ENCODE results near the gene CACNA1S. TPM values are rescaled to one million over a fixed set of nuclear protein-coding genes. Genes with fewer than 3 reads are reported as not detected.

CACNA1S gene
- total RNA-seq, 1 donor from 2014 or later = 0.11 TPM

- Histone ChIP-seq H3F3A (ENCODE audit: low read depth) (peaks cover 11% of the 10 kb centered on the region), H3K4me2 (no peak overlapping the region), H3K9me3 (ENCODE audit: low read depth) (no peaks in the 10 kb centered on the region), H4K20me1 (ENCODE audit: low read depth) (peaks cover 4% of the 10 kb centered on the region), H3K27ac (no peak overlapping the region), H3K4me1 (peaks cover 22% of the 10 kb centered on the region), H3K4me3 (no peak overlapping the region), H3K79me2 (ENCODE audit: low read depth) (no peaks in the 10 kb centered on the region), H3K27me3 (peaks cover 9% of the 10 kb centered on the region), H2AFZ (replicated peaks) (no peak overlapping the region), H3K36me3 (no peaks in the 10 kb centered on the region), H3K9ac (no peak overlapping the region)
- H3K27ac Mint-ChIP-seq = no peak overlapping the region
- TF ChIP-seq EZH2 (IDR thresholded peaks at IDR 0.05) = no peak
- no peak for TF ChIP-seq CTCF (IDR thresholded peaks at IDR 0.05)
- TF ChIP-seq EZH2phosphoT487 (IDR thresholded peaks at IDR 0.05) = no peak
- no peaks in the 10 kb centered on the region for H3K36me3 Mint-ChIP-seq
- H3K9me3 Mint-ChIP-seq = no peaks in the 10 kb centered on the region
- H3K4me3 Mint-ChIP-seq = no peak overlapping the region
- DNase-seq (ENCODE audit: low spot score) = no peak
- H3K4me1 Mint-ChIP-seq = peaks cover 42% of the 10 kb centered on the region
- H3K27me3 Mint-ChIP-seq (ENCODE audit: insufficient read depth, low read depth) = peaks cover 17% of the 10 kb centered on the region
Measured at GRCh38 chr1:201026836-201027235, 85.4 kb downstream of the CACNA1S start.

GRCh38 chr1:201026234-201026633 lies 86.0 kb downstream of the CACNA1S start:
- H3K9me3 ChIP-seq (ENCODE audit: low read depth) = no peaks in the 10 kb centered on the region
- peaks cover 10% of the 10 kb centered on the region for H4K20me1 ChIP-seq (ENCODE audit: low read depth)
- Mint-ChIP-seq H3K4me1 (peaks cover 48% of the 10 kb centered on the region), H3K27me3 (ENCODE audit: insufficient read depth, low read depth) (peaks cover 17% of the 10 kb centered on the region), H3K36me3 (no peaks in the 10 kb centered on the region), H3K9me3 (no peaks in the 10 kb centered on the region), H3K4me3 (peak overlapping the region; percentile 7), H3K27ac (peak overlapping the region; percentile 63)
- H2AFZ ChIP-seq (replicated peaks) = no peak overlapping the region
- DNase-seq (ENCODE audit: low spot score) = no peak
- no peak overlapping the region for H3K27ac ChIP-seq
- H3K4me2 ChIP-seq = no peak overlapping the region
- H3K9ac ChIP-seq = no peak overlapping the region
- no peak overlapping the region for H3K4me3 ChIP-seq
- H3K27me3 ChIP-seq = peaks cover 9% of the 10 kb centered on the region
- H3K36me3 ChIP-seq = no peaks in the 10 kb centered on the region
- no peaks in the 10 kb centered on the region for H3K79me2 ChIP-seq (ENCODE audit: low read depth)
- H3K4me1 ChIP-seq = peaks cover 28% of the 10 kb centered on the region
- TF ChIP-seq EZH2 (IDR thresholded peaks at IDR 0.05) (no peak), CTCF (IDR thresholded peaks at IDR 0.05) (no peak), EZH2phosphoT487 (IDR thresholded peaks at IDR 0.05) (no peak)
- peaks cover 17% of the 10 kb centered on the region for H3F3A ChIP-seq (ENCODE audit: low read depth)

GRCh38 chr1:201025571-201026002 lies 86.6 kb downstream of the CACNA1S start:
- Histone ChIP-seq H3K4me1 (peaks cover 34% of the 10 kb centered on the region), H3K27me3 (peaks cover 9% of the 10 kb centered on the region), H3K9me3 (ENCODE audit: low read depth) (no peaks in the 10 kb centered on the region), H3K9ac (no peak overlapping the region), H3F3A (ENCODE audit: low read depth) (peaks cover 22% of the 10 kb centered on the region), H3K4me2 (no peak overlapping the region), H3K4me3 (no peak overlapping the region), H2AFZ (replicated peaks) (no peak overlapping the region), H3K36me3 (no peaks in the 10 kb centered on the region), H4K20me1 (ENCODE audit: low read depth) (peaks cover 14% of the 10 kb centered on the region), H3K79me2 (ENCODE audit: low read depth) (no peaks in the 10 kb centered on the region), H3K27ac (no peak overlapping the region)
- no peak for TF ChIP-seq EZH2phosphoT487 (IDR thresholded peaks at IDR 0.05)
- peak; percentile 49 for TF ChIP-seq CTCF (IDR thresholded peaks at IDR 0.05)
- no peak for TF ChIP-seq EZH2 (IDR thresholded peaks at IDR 0.05)
- no peak overlapping the region for H3K27ac Mint-ChIP-seq
- peaks cover 17% of the 10 kb centered on the region for H3K27me3 Mint-ChIP-seq (ENCODE audit: insufficient read depth, low read depth)
- peaks cover 53% of the 10 kb centered on the region for H3K4me1 Mint-ChIP-seq
- peak; percentile 56 for DNase-seq (ENCODE audit: low spot score)
- H3K4me3 Mint-ChIP-seq = peak overlapping the region; percentile 57
- no peaks in the 10 kb centered on the region for H3K36me3 Mint-ChIP-seq
- no peaks in the 10 kb centered on the region for H3K9me3 Mint-ChIP-seq

Measured in neural progenitor cell (in vitro differentiated cells).